ENCODE data around the gene CIAO2A. TPM values are rescaled to one million over a fixed set of nuclear protein-coding genes. Genes with fewer than 3 reads are reported as not detected.

CIAO2A gene
- total and polyA plus RNA-seq, 4 donors: 124 to 404 (median 159) TPM

GRCh38 chr15:64100958-64101357, 7.3 kb upstream of the CIAO2A start:
- H3K9ac ChIP-seq (ENCODE audit: low read depth in 1 of 2, low read length in 2 of 2): no peak overlapping the region
- 83% methylated on average over 2 of the region's 2 CpGs for WGBS
- no peaks in the 10 kb centered on the region for H3K36me3 ChIP-seq (ENCODE audit: control insufficient read depth in 4 of 4, insufficient read depth in 3 of 4, low read depth in 1 of 4, low read length in 3 of 4)
- H3K27ac ChIP-seq (ENCODE audit: low read depth in 1 of 2, low read length in 2 of 2): peak overlapping the region in 1 of 2 donors; percentile 10
- no peaks in the 10 kb centered on the region for H3K9me3 ChIP-seq (ENCODE audit: control insufficient read depth in 4 of 4, low read length in 3 of 4)
- DNase-seq (ENCODE audit: low spot score): no peak
- H3K27me3 ChIP-seq (ENCODE audit: control insufficient read depth in 4 of 4, insufficient read depth in 4 of 4, low read length in 3 of 4): no peaks in the 10 kb centered on the region
- TF ChIP-seq NR2F2 (IDR thresholded peaks at IDR 0.05) (no peak), HNF4A (conservative IDR thresholded peaks at IDR 0.05) (no peak), MAX (IDR thresholded peaks at IDR 0.05) (no peak), HNF4G (IDR thresholded peaks at IDR 0.05) (no peak)
- TF ChIP-seq, protein P1, sequence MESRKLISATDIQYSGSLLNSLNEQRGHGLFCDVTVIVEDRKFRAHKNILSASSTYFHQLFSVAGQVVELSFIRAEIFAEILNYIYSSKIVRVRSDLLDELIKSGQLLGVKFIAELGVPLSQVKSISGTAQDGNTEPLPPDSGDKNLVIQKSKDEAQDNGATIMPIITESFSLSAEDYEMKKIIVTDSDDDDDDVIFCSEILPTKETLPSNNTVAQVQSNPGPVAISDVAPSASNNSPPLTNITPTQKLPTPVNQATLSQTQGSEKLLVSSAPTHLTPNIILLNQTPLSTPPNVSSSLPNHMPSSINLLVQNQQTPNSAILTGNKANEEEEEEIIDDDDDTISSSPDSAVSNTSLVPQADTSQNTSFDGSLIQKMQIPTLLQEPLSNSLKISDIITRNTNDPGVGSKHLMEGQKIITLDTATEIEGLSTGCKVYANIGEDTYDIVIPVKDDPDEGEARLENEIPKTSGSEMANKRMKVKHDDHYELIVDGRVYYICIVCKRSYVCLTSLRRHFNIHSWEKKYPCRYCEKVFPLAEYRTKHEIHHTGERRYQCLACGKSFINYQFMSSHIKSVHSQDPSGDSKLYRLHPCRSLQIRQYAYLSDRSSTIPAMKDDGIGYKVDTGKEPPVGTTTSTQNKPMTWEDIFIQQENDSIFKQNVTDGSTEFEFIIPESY (IDR thresholded peaks at IDR 0.05): no peak
- TF ChIP-seq, protein P2, sequence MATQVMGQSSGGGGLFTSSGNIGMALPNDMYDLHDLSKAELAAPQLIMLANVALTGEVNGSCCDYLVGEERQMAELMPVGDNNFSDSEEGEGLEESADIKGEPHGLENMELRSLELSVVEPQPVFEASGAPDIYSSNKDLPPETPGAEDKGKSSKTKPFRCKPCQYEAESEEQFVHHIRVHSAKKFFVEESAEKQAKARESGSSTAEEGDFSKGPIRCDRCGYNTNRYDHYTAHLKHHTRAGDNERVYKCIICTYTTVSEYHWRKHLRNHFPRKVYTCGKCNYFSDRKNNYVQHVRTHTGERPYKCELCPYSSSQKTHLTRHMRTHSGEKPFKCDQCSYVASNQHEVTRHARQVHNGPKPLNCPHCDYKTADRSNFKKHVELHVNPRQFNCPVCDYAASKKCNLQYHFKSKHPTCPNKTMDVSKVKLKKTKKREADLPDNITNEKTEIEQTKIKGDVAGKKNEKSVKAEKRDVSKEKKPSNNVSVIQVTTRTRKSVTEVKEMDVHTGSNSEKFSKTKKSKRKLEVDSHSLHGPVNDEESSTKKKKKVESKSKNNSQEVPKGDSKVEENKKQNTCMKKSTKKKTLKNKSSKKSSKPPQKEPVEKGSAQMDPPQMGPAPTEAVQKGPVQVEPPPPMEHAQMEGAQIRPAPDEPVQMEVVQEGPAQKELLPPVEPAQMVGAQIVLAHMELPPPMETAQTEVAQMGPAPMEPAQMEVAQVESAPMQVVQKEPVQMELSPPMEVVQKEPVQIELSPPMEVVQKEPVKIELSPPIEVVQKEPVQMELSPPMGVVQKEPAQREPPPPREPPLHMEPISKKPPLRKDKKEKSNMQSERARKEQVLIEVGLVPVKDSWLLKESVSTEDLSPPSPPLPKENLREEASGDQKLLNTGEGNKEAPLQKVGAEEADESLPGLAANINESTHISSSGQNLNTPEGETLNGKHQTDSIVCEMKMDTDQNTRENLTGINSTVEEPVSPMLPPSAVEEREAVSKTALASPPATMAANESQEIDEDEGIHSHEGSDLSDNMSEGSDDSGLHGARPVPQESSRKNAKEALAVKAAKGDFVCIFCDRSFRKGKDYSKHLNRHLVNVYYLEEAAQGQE (IDR thresholded peaks at IDR 0.05): no peak
- peaks cover 11 to 58% (median 56%) of the 10 kb centered on the region in 4 donors for H3K4me1 ChIP-seq (ENCODE audit: control insufficient read depth in 4 of 4, insufficient read depth in 4 of 4, low read length in 3 of 4)
- no peak overlapping the region for H3K4me3 ChIP-seq (ENCODE audit: low read depth in 1 of 3, low read length in 3 of 3)

DNA sequence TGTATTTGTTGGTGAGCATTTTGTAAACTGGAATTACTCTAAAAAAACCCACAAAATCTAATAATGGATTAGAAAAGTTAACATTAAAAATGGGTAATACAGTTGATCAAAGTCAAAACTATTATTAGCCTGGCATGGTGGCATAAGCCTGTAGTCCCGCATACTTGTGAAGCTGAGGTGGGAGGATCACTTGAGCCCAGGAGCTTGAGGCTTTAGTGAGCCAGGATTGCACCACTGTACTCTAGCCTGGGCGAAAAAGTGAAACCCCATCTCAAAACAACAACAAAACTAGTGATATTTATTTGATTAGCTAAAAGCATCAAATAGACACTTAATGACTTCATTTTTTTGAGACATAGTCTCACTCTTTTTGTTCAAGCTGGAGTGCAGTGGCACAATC, 5.7 kb upstream of the CIAO2A start:
- Histone ChIP-seq H3K27ac (ENCODE audit: low read depth in 1 of 2, low read length in 2 of 2) (peak overlapping the region in 1 of 2 donors; percentile 60), H3K9ac (ENCODE audit: low read depth in 1 of 2, low read length in 2 of 2) (no peak overlapping the region), H3K9me3 (ENCODE audit: control insufficient read depth in 4 of 4, low read length in 3 of 4) (no peaks in the 10 kb centered on the region), H3K36me3 (ENCODE audit: control insufficient read depth in 4 of 4, insufficient read depth in 3 of 4, low read depth in 1 of 4, low read length in 3 of 4) (no peaks in the 10 kb centered on the region), H3K4me1 (ENCODE audit: control insufficient read depth in 4 of 4, insufficient read depth in 4 of 4, low read length in 3 of 4) (peaks cover 7 to 61% (median 57%) of the 10 kb centered on the region in 4 donors), H3K4me3 (ENCODE audit: low read depth in 1 of 3, low read length in 3 of 3) (no peak overlapping the region), H3K27me3 (ENCODE audit: control insufficient read depth in 4 of 4, insufficient read depth in 4 of 4, low read length in 3 of 4) (no peaks in the 10 kb centered on the region)
- TF ChIP-seq MAX (IDR thresholded peaks at IDR 0.05) (no peak), NR2F2 (IDR thresholded peaks at IDR 0.05) (no peak), HNF4A (conservative IDR thresholded peaks at IDR 0.05) (no peak), HNF4G (IDR thresholded peaks at IDR 0.05) (no peak), RXRA (IDR thresholded peaks at IDR 0.05) (no peak), SP1 (IDR thresholded peaks at IDR 0.05) (no peak)
- TF ChIP-seq, protein P1 (IDR thresholded peaks at IDR 0.05): no peak
- no peak for DNase-seq (ENCODE audit: low spot score)
- 41% methylated on average over 2 of the region's 2 CpGs for WGBS

Data from liver (tissue), 9 donors.